Hepatocyte (in vitro differentiated cells): Measurements from ENCODE around the gene WDR75. TPM values are rescaled to one million over a fixed set of nuclear protein-coding genes. Genes with fewer than 3 reads are reported as not detected.
A peak's percentile ranks its signal among the peaks of the same experiment; 100 is the strongest.

Experiments used
- DNase-seq: peaks from one replicate; pipeline ENCODE4 v3.0.0-alpha.2; 2016; ENCODE audit warnings: low spot score
- H2AFZ ChIP-seq: fragments of 200-600 bp; sonication (generic); 2 replicates; pipeline ENCODE4 v1.6.0; 2016; ENCODE audit warnings: antibody characterized with exemption, mild to moderate bottlenecking
- H3K27ac ChIP-seq: fragments of 200-600 bp; sonication (generic); 2 replicates; pipeline ENCODE4 v1.5.1; 2016; ENCODE audit warnings: mild to moderate bottlenecking
- H3K27me3 ChIP-seq: fragments of 200-600 bp; sonication (generic); 2 replicates; pipeline ENCODE4 v1.6.1; 2016
- H3K36me3 ChIP-seq: fragments of 200-600 bp; sonication (generic); replicated peaks from 2 replicates; pipeline ENCODE4 v1.5.1; 2016; ENCODE audit warnings: low read depth; ENCODE audit not compliant: insufficient read depth
- H3K4me1 ChIP-seq: fragments of 200-600 bp; sonication (generic); 2 replicates; pipeline ENCODE4 v1.5.1; 2016; ENCODE audit warnings: mild to moderate bottlenecking, moderate library complexity; ENCODE audit not compliant: insufficient read depth
- H3K4me2 ChIP-seq: fragments of 200-600 bp; sonication (generic); 2 replicates; pipeline ENCODE4 v1.6.0; 2016
- H3K4me3 ChIP-seq: fragments of 200-600 bp; sonication (generic); 2 replicates; pipeline ENCODE4 v1.5.1; 2016; ENCODE audit warnings: mild to moderate bottlenecking
- H3K79me2 ChIP-seq: fragments of 200-600 bp; sonication (generic); 2 replicates; pipeline ENCODE4 v1.6.0; 2017; ENCODE audit warnings: mild to moderate bottlenecking
- H3K9me2 ChIP-seq: fragments of 200-600 bp; sonication (generic); replicated peaks from 2 replicates; pipeline ENCODE4 v1.6.0; 2017; ENCODE audit warnings: mild to moderate bottlenecking; ENCODE audit not compliant: insufficient read depth
- H3K9me3 ChIP-seq: fragments of 200-600 bp; sonication (generic); 2 replicates; pipeline ENCODE4 v1.5.1; 2016; ENCODE audit warnings: low read depth, mild to moderate bottlenecking
- H4K20me1 ChIP-seq: fragments of 200-600 bp; sonication (generic); 2 replicates; pipeline ENCODE4 v1.6.0; 2016; ENCODE audit warnings: mild to moderate bottlenecking; ENCODE audit not compliant: insufficient read depth, poor library complexity, severe bottlenecking
- EZH2 ChIP-seq: fragments of 200-600 bp; sonication (generic); IDR thresholded peaks from 2 replicates; pipeline ENCODE4 v1.6.1; 2016; ENCODE audit warnings: antibody characterized with exemption, mild to moderate bottlenecking, borderline replicate concordance
- EZH2phosphoT487 ChIP-seq: fragments of 200-600 bp; sonication (generic); IDR thresholded peaks from one replicate; pipeline ENCODE4 v1.6.1; 2018; ENCODE audit warnings: antibody characterized with exemption, mild to moderate bottlenecking, low read depth, moderate library complexity; ENCODE audit not compliant: unreplicated experiment, severe bottlenecking
- WGBS: methylation state at CpG from one replicate; pipeline ENCODE4 v1.1.6; 2016; ENCODE audit warnings: low lambda C conversion rate; ENCODE audit errors: missing lambda C conversion rate; 5-methylcytosine and 5-hydroxymethylcytosine counted together
- polyA plus RNA-seq: library from polyadenylated mRNA; unstranded; fragments of >200 nt; fragmentation: Nextera tagmentation; extraction: Ambion mirVana; gene quantifications from 2 replicates; pipeline ENCODE4 v1.2.1, GENCODE V29; 2016
- total RNA-seq: library from RNA; depleted of rRNA; stranded (reverse); fragments of >200 nt; gene quantifications from 2 replicates; pipeline ENCODE4 v1.2.3, GENCODE V29; 2014
- TF ChIP-seq, protein P1 (sequence below): fragments of 200-600 bp; sonication (generic); IDR thresholded peaks from 2 replicates; pipeline ENCODE4 v1.5.1; 2016; ENCODE audit warnings: antibody characterized with exemption, mild to moderate bottlenecking; ENCODE audit not compliant: poor library complexity

The WDR75 gene
- total and polyA plus RNA-seq, 2 experiments from 2014 or later = 21.0 to 45.3 TPM

DNA sequence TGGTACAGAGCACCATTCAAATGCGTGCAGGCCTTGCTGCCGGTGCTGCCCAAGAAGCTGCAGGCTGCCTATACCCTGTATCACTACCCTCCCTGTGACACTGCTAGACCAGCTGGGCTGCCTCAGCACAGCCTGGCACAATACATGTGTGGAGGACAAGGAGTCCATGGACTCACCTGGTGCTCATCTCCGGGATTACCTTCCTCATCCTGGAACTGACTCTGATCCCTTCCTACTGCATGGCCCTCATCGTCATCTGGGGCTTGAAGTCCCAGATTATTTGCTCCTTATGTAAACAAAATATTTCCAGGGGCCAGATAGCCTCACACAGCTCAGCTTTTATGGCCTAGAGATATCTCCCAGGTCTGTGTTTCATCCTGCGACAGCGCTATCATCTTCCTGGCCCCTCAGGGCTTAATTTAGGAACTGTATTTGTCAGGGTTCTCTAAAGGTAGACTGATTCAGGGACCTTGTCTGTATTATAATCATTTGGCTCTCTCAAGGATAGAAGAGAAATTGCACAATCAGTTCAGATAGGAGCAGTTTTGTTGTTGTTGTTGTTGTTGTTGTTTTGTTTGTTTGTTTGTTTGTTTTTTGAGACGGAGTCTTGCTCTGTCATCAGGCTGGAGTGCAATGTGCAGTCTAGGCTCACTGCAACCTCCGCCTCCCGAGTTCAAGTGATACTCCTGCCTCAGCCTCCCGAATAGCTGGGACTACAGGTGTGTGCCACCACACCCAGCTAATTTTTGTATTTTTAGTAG lies 42.9 kb downstream of the WDR75 start:
- 66% methylated on average over 10 of the region's 10 CpGs for WGBS
- Histone ChIP-seq H3K4me1 (no peaks in the 10 kb centered on the region), H3K4me2 (no peak overlapping the region)

DNA sequence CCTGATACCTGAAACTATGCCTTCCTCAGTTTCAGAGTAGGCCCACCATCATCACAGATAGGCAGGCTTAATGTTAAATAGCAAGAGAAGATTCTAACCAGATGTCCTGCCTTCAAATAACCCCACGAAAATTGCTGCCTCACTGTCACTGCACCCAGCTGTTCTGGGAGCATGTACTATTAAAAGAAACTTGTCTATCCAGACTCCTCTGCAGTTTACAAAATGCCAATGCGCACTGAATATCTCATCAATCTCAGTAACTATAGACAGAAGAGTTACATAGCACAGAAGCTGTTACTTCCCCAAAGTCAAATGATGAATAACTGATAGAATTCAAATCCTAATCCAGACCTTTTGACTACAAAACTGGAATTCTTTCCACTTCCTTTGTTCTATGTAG lies 43.9 kb downstream of the WDR75 start:
- Histone ChIP-seq H3K36me3 (no peaks in the 10 kb centered on the region), H3K9me3 (no peaks in the 10 kb centered on the region), H3K9me2 (no peaks in the 10 kb centered on the region), H3K27me3 (no peaks in the 10 kb centered on the region), H3K27ac (no peak overlapping the region), H3K4me1 (no peaks in the 10 kb centered on the region), H3K79me2 (no peaks in the 10 kb centered on the region), H2AFZ (no peak overlapping the region), H3K4me3 (no peak overlapping the region), H4K20me1 (no peaks in the 10 kb centered on the region), H3K4me2 (no peak overlapping the region)
- TF ChIP-seq EZH2 (no peak), EZH2phosphoT487 (no peak)
- TF ChIP-seq, protein P1, sequence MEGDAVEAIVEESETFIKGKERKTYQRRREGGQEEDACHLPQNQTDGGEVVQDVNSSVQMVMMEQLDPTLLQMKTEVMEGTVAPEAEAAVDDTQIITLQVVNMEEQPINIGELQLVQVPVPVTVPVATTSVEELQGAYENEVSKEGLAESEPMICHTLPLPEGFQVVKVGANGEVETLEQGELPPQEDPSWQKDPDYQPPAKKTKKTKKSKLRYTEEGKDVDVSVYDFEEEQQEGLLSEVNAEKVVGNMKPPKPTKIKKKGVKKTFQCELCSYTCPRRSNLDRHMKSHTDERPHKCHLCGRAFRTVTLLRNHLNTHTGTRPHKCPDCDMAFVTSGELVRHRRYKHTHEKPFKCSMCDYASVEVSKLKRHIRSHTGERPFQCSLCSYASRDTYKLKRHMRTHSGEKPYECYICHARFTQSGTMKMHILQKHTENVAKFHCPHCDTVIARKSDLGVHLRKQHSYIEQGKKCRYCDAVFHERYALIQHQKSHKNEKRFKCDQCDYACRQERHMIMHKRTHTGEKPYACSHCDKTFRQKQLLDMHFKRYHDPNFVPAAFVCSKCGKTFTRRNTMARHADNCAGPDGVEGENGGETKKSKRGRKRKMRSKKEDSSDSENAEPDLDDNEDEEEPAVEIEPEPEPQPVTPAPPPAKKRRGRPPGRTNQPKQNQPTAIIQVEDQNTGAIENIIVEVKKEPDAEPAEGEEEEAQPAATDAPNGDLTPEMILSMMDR = no peak
- DNase-seq = no peak
- WGBS = 39% methylated on average over 2 of the region's 2 CpGs

More for the DNA sequence above, 42.9 kb downstream of the WDR75 start:
- H3K9me2 ChIP-seq = no peaks in the 10 kb centered on the region
- H3K79me2 ChIP-seq = no peaks in the 10 kb centered on the region
- TF ChIP-seq EZH2 = no peak
- TF ChIP-seq EZH2phosphoT487 = no peak
- TF ChIP-seq, protein P1 = no peak
- H3K27ac ChIP-seq = no peak overlapping the region
- DNase-seq = peak; percentile 23
- no peak overlapping the region for H3K4me3 ChIP-seq
- no peaks in the 10 kb centered on the region for H4K20me1 ChIP-seq
- H3K36me3 ChIP-seq = no peaks in the 10 kb centered on the region
- H2AFZ ChIP-seq = no peak overlapping the region
- no peaks in the 10 kb centered on the region for H3K27me3 ChIP-seq
- no peaks in the 10 kb centered on the region for H3K9me3 ChIP-seq

DNA sequence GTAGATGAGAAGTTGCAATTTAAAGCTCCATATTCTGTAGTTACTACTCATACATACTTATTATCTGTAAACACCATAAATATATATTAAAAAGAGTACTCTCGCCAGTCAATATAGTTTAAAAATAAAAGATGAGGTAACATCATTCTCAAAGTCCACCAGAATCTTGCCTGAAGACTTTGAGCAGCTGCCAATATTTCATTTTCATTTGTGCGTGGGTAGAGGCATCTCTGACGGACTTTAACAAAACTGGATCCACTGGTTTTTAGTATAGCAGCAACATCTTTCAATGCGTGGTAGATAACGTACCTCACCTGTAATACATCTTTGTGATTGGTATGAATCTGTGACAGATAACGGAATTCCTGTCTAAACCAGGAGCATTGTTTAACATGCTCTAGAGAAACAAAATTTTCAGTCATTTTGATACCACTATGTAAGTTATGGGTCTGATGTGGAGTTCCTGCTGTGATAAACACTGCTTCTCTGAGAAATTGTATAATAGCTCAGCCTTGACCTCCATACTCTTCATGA lies 45.0 kb downstream of the WDR75 start:
- H3K27me3 ChIP-seq = no peaks in the 10 kb centered on the region
- H3K79me2 ChIP-seq = no peaks in the 10 kb centered on the region
- DNase-seq = no peak
- H3K9me3 ChIP-seq = no peaks in the 10 kb centered on the region
- no peak overlapping the region for H3K4me3 ChIP-seq
- 65% methylated on average over 6 of the region's 6 CpGs for WGBS
- H2AFZ ChIP-seq = no peak overlapping the region
- no peaks in the 10 kb centered on the region for H3K4me1 ChIP-seq
- no peaks in the 10 kb centered on the region for H3K9me2 ChIP-seq
- H3K36me3 ChIP-seq = no peaks in the 10 kb centered on the region
- no peak overlapping the region for H3K27ac ChIP-seq
- TF ChIP-seq EZH2phosphoT487 (no peak), EZH2 (no peak)
- TF ChIP-seq, protein P1 = no peak
- H4K20me1 ChIP-seq = no peaks in the 10 kb centered on the region
- H3K4me2 ChIP-seq = no peak overlapping the region
